ENCODE measurements around the gene PRODH. TPM values are rescaled to one million over a fixed set of nuclear protein-coding genes. Genes with fewer than 3 reads are reported as not detected.

PRODH gene
- total and polyA plus RNA-seq, 2 experiments from 2014 or later = 10.0 to 67.4 TPM

GRCh38 chr22:18909556-18909955 is 26.5 kb downstream of the PRODH start (continued):
- TF ChIP-seq ZNF462 (CRISPR knock-in tag; IDR thresholded peaks at IDR 0.05) = no peak
- no peak for TF ChIP-seq CTCF (conservative IDR thresholded peaks at IDR 0.05; ENCODE audit: low read depth in 2 of 2)
- no peak for TF ChIP-seq ZNF331 (CRISPR knock-in tag; IDR thresholded peaks at IDR 0.05; ENCODE audit: low read depth)
- TF ChIP-seq ZNF114 (CRISPR knock-in tag; IDR thresholded peaks at IDR 0.05) = no peak
- TF ChIP-seq REST (IDR thresholded peaks at IDR 0.05; ENCODE audit: unreplicated experiment) = no peak

Measured in GM23338 (cell line).